OCI-M1 (cell line): Measurements from ENCODE around the gene IL15RA.
"Not testable (repeated sequence)": the region's sequence is repeated elsewhere in the genome, so short reads cannot be mapped to it uniquely, and the experiment has no call there.

ENCODE experiments used
- DNase-seq: peaks from one replicate; lab custom pipeline; 2025; lab: John Stamatoyannopoulos, UW

The IL15RA gene

GRCh38 chr10:5970066-5970465, 7.3 kb downstream of the IL15RA start:
- no peak for DNase-seq

DNA sequence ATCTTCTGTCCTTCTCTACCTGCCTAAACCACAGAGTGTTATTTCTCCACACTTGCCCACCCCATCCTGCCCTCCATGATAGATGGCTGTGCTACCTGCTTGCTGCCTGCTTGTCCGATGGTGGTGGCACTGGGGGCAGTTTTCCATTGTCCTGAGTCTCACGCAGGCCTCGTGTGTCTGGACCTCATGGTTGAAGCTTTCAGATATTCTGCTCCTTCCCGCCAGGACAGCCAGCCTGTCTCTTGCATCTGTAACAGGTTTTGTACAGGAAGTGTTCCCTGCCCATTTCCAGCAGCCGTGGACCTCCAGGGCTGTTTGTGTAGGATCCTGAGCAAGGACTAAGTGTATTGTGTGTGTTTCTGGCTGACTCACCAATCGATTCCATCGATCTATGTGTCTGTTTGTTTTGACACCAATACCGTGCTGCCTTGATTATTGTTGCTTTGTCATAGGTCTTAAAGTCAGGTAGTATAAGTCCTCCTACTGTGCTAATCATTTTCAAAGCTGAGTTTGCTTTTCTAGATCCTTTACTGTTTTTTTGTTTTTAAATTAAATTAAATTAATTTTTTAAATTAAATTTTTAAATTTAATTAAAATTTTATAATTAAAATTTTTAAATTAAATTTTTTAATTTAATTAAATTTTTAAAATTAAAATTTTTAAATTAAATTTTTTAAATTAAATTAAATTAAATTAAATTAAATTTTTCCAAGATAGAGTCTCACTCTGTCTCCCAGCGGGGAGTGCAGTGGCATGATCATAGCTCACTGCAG, 8.5 kb downstream of the IL15RA start:
- DNase-seq, result no peak

DNA sequence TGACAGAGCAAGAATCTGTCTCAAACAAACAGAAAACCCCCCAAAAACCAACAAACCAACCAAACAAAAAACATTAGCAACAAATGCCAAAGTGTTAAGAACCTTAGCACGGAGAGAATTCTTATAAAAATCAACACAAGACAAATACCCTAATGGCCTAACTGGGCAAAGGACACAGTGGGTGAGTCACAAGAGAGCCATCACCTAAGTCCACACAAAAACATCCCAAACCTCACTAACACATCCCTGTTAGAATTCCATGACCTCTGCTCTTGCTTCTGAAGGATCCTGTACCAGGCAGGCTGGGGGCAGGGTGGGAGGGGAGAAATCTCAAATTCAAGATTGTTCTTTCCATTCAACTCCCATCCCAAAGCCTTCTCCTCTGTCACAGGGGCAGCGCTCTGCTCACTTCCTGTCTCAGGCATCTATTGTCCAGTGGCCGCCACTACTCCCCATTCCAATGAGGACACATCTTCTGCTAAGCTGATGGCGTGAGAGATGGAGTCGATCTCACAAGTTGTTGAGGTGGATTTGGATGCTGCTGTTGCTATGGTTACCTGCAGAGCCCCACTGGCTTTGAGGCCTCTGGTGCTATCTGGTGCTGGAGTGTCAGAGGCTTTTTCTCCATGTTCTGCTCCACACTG, 9.2 kb downstream of the IL15RA start:
- no peak for DNase-seq

GRCh38 chr10:5965266-5965665, 12.1 kb downstream of the IL15RA start:
- no peak for DNase-seq

- no peak for DNase-seq
These were observed 12.6 kb downstream of the IL15RA start for GRCh38 chr10:5964736-5965135.

DNA sequence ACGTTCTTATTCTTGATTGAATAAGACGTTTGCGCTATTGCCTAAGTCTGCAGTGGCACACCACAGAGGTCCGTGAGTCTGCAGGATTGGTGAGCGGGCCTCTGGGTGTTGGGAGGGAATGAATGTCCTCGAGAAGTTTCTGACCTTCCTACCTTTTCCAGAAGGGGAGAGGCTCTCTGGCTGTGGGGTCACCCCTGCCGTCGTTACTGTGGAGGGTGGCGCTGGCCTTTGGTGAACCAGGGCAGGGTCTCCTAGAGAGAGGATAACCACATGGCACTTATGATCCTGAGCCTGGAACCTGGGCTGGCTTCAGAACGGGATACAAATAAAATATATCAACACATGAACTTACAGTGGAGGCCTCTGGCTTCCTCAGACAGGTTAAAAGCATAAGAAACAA, 13.8 kb downstream of the IL15RA start:
- no peak for DNase-seq

GRCh38 chr10:5963071-5963470, 14.3 kb downstream of the IL15RA start:
- DNase-seq, result no peak

DNA sequence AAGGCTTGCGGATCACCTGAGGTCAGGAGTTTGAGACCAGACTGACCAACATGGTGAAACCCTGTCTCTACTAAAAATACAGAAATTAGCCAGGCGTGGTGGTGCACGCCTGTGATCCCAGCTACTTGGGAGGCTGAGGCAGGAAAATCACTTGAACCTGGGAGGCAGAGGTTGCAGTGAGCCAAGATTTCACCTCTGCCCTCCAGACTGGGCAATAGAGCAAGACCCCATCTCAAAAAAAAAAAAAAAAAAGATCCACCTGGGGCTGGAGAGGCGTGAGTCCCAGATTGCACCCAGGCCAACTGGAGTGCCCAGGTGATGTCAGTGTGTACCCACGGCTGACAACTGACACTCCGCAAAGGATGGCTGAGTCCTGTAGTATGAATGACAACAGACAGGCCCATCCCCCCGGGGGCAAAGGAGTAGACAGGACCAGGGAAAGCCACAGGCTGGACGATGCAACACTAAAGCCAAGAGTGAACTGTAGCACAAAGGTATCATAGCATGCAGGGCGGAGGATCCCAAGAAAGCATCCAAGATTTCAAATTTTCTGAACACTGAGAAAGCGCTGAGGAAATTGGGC, 14.9 kb downstream of the IL15RA start:
- not testable (repeated sequence) for DNase-seq

- no peak for DNase-seq
These were observed 15.8 kb downstream of the IL15RA start for GRCh38 chr10:5961405-5962100.

GRCh38 chr10:5960973-5961275, 16.4 kb downstream of the IL15RA start:
- not testable (repeated sequence) for DNase-seq

DNA sequence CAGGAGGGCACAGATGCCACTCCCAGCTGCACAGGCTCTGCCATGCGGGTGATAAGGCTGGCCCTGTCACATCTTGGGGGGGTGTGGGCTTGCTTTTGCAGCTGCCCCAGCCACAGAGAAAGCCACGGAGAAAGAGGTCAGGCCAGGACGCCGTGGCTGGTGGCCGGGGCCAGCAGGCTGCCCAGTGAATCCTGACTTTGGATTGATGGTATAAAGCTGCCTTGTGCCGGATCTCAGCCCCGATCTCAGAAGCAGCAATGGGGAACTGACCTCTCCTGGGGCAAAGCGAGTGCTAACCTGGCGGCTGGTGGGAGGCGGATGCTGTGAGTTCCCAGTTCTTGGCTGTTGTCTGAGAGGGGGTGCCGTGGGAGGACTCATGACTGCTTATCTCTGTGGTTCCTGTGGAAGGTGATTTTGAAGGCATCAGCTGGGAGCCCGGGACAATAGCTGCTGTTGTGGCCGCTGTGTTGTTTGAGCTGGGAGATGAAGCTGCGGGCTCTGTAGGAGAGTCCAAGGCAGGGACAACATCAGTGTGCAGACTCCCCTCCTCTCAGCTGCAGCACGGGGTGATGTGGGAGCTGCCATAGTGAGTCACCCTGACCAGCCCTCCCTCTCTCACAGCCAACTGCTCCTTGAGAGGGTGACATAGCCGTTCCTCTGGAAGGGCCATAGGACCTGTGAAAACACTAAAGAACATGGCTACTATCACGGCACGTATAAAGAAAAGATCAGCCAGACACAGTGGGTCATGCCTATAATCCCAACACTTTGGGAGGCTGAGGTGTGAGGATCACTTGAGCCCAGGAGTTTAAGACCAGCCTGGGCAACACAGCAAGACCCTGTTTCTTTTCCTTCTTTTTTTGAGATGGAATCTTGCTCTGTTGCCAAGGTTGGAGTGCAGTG, 17.0 kb downstream of the IL15RA start:
- DNase-seq, result no peak

DNA sequence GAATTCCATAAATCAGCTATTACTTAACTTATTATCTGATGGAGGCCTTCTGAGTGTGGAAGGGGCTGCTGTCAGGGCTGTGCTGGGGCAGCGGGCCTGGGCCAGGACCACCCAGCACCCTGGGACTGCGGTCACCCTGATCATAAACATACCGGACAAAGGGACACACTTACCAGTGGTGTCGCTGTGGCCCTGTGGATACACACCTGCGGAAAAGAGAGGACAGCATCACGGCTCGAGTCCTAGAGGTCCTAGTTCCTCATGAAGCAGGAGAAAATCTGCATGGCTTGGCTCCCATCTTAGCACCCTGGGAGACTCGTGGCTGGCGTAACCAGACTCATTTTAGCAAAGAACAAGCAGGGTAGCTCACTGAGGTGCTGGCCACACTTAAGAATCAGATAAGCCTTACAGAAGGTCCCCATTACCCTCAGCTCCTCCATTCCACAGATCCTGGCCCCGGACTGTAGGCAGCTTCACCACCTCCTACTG, 17.7 kb downstream of the IL15RA start:
- no peak for DNase-seq

- no peak for DNase-seq
These were observed 18.2 kb downstream of the IL15RA start for GRCh38 chr10:5959142-5959541.

- DNase-seq, result no peak
These were observed 18.7 kb downstream of the IL15RA start for GRCh38 chr10:5958675-5959074.

- no peak for DNase-seq
These were observed 19.3 kb downstream of the IL15RA start for GRCh38 chr10:5958077-5958476.

DNA sequence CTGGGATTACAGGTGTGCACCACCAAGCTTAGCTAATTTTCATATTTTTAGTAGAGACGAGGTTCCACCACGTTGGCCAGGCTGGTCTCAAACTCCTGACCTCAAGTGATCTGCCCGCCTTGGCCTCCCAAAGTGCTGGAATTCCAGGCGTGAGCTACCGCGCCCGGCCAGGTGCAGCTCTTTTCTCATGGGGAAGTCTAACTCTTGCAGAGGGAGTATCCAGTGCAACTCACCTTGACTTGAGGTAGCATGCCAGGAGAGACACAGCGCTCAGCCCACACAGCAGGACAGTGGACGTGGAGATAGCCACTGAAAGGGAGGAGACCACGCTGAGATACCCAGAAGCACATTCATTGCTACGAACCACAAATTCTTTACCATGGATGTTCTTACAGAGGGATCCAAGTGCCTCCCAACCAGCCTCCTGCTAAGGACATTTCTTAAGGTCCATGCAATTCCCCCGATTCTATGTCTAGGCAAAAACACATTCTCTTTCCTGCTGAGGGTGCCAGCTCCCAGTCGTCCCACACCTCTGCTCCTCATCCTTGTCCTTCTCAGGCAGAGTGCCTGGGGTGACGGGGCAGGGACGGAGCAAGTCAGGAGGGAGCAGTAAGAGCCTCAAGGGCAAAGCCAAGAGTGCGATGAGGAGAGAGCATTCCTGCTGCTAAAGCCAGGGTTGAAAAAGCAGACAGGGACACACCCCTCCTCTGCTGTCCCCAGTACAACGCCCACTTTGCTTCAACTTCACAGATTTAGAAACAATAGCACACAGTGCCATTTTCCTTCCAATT, 21.0 kb downstream of the IL15RA start:
- DNase-seq, result no peak

GRCh38 chr10:5953676-5954075, 23.7 kb downstream of the IL15RA start:
- DNase-seq, result no peak

DNA sequence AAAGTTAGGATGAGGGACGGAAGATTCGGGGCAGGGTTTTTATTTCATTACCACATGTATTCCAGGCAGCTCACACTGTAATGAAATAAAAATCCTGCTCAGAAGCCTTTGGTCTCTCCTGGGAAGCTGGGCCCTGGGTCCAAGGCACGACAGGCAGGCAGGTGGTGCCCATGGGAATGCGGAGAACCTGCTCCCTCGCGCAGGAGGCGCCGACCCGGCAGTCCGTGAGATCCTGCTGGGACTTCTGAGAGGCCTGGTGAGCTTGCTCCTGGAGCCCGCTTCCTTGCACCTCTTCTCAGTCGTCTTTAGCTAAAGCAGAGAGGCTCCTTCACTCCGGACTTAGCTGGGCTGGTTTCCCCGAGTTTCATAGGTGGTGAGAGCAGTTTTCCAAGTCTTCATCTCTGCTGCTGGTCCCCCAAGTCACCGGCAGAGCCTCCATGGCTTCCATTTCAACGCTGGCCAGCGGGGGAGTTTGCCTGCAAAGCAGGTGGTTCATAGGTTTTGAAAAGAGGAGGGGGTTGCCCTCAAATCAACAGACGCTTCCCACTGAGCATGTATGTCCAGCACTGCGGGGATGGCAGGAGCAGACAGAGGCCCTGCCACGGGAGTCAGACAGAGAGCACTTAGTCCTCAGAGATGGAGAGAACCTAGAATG, 24.5 kb downstream of the IL15RA start:
- DNase-seq, result no peak

DNA sequence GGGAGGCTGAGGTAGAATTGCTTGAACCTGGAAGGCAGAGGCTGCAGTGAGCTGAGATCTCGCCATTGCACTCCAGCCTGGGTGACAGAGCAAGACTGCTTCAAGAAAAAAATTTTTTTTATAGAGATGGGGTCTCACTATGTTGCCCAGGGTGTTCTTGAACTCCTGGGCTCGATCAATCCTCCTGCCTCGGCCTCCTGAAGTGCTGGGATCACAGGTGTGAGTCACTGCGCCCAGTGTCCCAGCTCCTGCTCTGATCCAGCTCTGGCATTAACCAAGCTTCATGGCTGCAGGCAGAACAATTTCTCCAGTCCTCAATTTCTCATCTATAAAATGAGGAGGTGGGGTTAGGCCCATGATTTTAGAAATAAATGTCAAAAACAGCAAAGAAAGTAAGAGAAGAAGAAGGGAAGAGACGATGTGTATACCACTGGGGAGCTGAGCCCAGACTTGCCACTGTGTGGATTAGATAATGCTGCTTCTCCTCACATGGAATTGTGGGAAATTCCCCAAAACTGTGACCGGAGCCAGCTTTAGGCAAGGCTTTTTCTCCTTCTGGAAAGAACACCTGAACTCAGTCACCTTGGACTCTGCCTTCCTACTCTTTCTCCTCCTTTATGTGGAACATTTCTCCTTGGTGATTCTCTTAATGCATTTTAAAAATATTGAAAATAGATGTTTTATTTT, 25.5 kb downstream of the IL15RA start:
- no peak for DNase-seq
